HG02642 (cell line): ENCODE measurements around the gene MTF2.

Source experiments
- ATAC-seq: cut with Tn5 transposase; IDR thresholded peaks from one replicate; pipeline ENCODE4 v1.9.1; 2021; ENCODE audit warnings: mild to moderate bottlenecking; ENCODE audit not compliant: unreplicated experiment, poor library complexity

The MTF2 gene

DNA sequence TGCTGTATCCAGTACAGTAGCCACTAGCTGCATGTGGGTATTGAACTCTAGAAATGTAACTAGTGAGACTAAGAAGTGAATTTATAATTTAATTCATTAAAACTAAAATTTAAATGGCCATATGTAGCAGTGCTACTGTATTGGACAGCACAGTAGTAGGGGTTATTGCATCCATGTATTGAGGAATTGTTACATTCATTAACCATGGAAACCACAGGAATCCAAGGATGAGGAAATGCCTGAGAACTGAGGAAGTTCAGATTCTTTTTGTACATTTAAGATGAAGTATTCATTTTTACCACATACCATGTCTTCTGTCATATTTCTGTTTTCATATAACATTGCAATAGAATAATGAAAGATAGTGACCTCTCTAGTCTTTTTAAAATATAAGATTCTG, 2.6 kb downstream of the MTF2 start:
- no peak for ATAC-seq

DNA sequence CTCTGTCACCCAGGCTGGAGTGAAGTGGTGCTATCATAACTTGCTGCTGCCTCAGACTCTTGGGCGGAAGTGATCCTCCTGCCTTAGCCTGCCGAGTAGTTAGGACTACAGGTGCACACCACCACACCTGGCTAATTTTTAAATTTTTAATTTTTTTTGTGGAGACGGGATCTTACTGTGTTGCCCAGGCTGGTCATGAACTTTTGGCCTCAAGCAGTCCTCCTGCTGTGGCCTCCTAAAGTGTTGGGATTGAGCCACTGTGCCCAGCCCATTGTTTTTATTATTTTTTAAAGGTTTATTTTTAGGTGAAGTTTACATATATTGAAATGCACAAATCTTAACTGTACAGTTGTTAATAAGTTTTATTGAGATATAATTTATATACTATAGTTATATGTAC, 3.2 kb downstream of the MTF2 start:
- ATAC-seq: no peak

DNA sequence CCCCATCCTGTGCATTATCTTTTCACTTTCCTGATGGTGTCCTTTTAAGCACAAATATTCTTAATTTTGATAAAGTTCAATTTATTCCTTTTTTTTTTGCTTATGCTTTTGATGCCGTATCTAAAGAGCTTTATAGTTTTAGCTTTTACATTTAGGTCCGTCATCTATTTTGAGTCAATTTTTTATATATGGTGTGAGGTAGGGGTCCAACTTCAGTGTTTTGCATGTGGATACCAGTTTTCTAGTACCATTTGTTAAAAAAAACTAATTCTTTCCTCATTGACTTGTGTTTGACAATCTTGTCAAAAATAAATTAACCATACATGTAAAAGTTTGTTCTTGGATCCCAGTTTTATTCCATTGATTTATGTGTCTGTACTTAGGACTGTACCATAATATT, 4.9 kb downstream of the MTF2 start:
- no peak for ATAC-seq

DNA sequence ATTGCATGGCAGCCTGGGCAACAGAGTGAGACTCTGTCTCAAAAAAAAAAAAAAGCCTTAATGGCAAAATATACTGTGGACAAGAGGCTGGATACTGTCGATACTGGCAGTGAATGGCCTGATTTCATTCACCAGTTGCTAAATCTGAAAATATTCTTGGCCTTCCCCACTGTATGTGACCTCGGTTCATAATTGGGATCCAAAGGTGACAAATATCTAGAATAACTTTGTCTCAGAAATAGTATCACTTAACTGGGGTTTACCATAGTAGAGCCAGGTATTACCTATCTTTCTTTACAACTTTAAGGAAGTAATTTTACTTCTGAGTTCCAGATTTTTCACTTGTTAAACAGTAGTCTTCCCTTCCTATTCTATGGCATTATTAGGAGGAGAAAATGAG, 8.4 kb downstream of the MTF2 start:
- no peak for ATAC-seq

DNA sequence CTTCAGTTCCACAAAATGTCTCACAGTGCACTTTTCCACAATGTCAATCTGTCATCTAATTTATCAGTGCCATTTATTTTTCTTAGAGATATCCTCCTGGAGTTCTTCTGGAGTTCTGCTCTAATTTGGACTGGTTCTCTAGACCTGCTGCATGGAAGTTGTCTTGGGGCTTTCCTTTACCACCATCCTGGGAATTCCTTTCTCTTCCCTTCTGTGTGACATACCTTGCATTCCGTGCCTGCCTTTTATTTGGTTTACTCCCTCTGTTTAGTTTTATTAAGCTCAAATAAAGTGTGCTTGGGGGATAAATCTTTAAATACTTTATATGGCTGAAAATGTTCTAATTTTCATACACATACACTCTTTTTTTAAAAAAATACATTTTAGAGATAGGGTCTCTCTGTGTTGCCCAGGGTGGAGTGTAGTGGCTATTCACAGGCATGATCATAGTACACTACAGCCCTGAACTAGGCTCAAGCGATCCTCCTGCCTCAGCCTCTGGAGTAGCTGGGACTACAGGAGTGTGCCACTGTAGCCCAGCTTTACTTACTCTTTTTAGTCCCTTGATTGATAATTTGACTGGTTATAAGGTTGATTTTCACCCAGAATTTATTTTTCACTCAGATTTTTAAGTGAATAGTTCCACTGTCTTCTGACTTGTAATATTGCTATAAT, 14.4 kb downstream of the MTF2 start:
- no peak for ATAC-seq

DNA sequence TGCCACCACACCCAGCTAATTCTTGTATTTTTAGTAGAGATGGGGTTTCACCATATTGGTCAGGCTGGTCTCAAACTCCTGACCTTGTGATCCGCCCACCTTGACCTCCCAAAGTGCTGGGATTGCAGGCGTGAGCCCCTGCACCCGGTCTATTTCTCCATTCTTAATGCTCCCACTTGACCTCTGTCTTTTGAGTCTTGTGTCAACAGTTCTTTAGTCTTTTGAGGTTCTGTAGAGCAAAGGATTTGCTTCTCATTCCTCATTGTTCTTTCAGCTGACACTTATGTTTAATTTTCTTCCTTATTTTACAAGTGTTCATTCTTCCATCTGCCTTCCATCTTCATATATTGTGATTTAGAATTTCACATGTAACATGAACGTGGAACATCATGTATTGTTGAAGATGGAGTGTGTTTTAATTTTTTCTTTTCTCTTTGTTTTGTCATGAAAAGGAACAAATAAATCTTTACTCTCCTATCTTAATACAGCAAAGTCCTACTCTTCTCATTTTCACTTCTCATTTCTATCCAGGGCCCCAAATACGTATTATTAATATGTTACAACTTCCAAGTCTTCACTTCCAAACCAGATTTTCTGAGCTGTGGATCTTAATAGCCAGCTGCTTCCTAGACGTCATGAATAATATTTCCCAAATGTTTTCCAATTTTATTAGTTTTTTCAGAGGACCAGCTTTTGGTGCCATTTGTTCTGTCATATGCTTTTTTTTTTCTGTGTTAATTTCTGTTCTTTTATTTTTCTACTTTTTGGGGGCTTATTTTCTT, 16.9 kb downstream of the MTF2 start:
- ATAC-seq: no peak

DNA sequence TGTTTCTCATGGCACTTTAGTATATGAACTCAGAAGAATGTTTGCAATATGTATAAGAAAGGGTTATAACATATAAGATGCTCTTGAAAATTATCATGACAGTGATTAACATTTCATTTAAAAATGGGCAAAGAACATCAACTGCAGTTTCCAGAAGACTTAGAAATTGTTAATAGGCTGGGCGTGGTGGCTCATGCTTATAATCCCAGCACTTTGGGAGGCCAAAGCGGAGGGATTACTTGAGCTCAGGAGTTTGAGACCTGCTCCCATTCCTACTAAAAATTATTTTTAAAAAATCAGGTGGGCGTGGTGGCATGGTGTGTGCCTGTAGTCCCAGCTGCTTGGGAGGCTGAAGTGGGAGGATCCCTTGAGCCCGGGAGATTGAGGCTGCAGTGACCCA, 23.1 kb downstream of the MTF2 start:
- no peak for ATAC-seq

DNA sequence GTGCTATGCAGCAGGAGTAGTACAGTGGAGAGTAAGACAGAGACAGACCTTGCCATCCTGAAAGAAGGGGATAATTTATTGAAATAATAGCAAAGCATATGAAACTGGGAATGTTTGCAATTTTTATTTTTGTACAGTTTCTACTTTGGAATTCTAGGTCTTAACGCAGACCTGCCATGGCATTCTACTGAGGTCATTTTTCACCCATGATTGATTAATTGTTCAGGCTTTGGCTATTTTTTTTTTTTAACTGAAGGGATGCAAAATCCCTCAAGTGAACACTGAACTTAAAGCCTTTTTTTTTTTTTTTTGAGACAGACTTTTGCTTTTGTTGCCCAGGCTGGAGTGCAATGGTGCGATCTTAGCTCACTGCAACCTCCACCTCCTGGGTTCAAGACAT, 27.1 kb downstream of the MTF2 start:
- no peak for ATAC-seq

DNA sequence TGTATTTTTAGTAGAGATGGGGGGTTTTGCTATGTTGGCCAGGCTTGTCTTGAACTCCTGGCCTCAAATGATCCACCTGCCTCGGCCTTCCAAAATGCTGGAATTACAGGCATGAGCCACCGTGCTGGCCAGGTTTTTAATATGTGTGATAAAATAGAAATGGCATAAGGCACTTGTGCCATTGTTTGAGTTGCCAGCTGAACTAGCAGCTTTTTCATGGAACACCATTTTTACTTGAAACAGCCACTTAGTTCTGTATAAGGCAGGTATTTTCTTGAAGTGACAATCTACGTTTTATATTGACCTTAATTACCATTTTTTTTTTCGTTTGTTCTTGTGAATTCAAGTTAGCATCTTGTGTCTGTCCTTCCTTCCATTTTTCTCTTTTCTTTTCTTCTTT, 28.3 kb downstream of the MTF2 start:
- ATAC-seq: no peak

DNA sequence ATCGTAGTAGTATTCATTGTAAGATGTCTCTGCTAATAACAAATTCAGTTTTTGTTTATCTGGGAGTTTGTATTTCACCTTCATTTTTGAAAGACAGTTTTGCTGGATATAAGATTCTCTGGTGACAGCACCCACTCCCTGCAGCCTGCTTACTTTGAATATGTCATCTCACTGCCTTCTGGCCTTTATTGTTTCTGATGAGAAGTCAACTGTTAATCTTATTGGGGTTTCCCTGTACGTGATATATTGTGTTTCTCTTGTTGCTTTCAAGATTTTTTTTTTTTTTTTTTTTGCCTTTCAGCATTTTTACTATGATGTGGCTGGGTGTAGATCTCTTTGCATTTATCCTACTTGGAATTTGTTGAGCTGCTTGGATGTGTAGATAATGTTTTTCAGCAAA, 29.3 kb downstream of the MTF2 start:
- no peak for ATAC-seq

DNA sequence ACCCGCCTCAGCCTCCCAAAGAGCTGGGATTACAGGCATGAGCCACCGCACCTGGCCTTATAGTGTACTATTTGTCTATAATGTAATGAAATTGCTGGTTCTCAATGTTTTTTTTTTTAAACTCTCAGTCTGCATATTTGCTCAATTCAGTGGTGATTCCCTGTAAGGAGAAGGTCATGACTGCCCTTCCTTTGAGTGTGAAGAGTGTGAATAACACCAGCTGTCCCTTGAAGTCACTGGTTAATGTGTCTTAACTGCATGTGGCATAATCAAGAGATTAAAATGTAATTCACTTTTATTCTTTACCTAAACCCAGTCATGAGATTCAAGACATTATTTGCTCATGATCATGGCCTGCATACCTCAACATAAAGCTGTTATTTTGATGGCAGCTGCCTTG, 30.5 kb downstream of the MTF2 start:
- ATAC-seq: no peak

DNA sequence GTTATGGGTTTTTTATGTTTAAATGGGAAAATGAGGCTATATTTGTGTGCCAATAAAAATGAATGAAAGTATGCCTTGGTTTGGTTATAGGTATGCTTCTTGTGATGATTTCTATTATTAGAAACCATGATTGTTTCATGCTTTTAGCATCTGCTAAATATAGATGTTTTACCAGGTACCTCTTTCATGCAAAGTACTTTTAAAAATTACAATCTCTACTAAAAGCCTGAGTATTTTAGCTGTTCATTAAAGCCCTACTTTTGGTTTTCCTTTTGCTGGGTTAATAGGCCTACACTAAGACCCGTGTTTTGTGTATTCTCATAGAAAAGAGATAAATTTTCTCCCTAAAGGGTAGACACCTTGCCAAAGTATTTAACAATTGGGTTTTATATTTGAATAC, 32.0 kb downstream of the MTF2 start:
- ATAC-seq: peak; percentile 54

DNA sequence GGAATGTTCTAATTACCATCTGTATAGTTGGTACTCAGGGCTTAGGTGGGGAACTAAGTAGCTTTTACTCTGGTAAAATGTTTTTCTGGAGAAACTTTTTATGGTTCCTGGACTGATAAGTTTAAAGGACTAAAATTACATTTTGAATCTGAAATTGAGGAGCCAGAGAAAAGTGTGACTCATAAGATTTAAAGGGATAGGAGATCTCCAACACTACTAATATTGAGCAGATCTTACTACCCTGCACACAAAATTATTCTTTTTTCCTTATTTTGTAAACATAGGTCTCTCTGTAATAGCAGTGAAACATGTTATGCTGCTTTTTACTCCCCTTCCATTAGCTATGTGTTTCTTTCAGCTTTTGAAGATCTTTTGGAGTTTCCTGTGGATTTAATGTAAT, 32.5 kb downstream of the MTF2 start:
- no peak for ATAC-seq

DNA sequence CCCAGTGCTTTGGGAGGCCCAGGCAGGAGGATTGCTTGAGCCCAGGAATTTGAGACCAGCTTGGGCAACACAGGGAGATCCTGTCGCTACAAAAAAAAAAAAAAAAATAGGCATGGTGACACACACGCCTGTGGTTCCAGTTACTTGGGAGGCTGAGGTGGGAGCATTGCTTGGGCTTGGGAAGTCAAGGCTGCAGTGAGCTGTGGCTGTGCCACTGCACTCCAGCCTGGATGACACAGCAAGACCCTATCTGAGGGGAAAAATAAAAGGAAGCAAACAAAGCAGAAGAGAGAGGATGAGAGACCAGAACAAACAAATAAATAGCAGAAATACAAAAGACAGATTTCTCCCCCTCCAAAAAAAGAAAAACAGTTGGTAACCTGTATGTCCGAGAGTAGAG, 34.0 kb downstream of the MTF2 start:
- no peak for ATAC-seq

DNA sequence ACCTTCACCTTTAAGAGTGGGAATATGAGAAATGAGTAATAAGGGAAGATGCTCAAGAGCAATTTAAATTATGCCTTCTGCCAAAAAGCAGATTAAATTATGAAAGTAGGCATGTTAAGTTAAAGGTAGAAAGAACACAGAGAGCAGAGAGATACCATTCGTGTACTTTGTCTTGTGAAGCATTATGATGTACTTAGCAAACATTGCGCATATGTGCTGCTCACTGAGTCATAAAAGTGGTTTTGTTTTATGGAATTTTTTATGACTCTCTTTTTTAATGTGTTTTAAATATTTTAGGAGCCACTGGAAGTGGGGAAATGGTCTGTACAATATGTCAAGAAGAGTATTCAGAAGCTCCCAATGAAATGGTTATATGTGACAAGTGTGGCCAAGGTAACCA, 35.3 kb downstream of the MTF2 start:
- no peak for ATAC-seq

DNA sequence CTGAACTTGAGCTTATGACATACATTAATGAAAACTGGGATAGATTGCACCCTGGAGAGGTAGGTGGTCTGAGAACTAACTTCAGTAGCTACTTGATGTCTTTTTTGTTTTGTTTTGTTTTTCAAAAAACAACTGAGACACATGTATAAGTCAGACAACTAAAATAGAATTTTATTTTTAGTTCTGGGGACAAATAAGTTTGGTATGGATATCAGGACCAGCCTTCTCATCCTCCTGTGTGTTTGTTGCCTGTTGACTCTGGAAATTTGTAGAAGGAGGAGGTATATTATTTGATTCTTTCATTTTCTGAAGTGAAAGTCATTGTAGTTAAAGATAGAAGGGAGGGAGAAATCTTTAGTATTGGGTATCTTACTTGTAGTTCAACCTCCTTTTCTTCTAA, 41.5 kb downstream of the MTF2 start:
- no peak for ATAC-seq

DNA sequence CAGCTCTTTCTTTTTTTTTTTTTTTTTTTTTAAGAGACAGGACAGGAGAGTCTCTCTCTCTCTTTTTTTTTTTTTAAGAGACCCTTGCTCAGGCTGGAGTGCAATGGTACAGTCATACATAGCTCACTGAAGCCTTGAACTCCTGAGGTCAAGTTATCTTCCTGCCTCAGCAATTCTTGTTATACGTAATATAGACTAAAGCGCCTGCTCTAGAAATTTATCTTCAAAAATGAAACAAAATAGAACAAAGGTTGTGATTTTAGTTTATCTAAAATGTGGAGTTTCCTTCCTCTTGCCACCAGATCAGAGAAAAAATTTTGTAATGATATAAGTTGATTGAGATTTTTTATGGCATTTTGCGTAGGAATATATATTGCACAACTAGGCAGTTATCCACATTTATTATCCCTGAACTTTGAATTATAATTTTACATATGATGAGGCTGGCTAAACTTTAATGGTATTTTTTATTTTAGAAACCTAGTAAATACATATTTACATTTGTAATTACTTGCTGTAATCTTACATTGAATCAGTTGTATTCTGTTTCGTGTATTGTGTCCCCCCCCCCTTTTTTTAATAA, 44.2 kb downstream of the MTF2 start:
- no peak for ATAC-seq

DNA sequence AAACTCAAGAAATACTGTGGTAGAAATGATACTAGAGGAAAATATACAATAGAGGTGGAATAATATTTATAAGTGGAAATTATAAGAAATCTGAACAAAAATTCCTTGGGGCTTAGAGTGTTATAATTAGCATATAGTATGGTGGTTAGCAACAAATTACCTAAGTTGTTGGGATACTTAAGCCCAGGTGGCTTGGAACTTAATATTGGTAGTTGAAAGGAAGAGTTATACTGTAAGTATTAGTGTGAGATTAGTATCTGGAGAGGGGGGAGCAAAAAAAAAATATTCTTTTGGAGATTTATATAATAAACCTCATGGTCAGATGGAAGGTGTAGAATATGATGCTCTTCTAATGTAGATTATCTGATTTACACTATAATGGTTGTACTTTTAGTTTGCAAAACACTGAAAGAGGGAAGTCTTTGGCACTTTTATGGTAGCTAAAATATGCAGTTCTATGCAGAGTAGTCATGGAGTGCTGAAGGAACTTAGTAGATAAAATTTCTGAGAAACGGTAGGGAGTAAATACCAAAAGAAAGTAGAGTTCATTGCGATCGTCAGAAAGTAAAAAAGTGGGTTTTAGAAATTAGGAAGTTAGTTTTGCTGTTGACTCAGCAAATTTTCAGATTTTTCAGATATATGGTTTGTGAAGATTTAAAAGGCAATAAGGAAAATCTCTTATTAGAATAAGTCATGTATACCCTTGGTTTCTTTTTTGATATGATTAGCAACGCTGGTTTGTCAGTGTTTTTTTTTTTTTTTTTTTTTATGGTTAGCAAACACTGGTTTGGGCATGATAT, 45.7 kb downstream of the MTF2 start:
- no peak for ATAC-seq

DNA sequence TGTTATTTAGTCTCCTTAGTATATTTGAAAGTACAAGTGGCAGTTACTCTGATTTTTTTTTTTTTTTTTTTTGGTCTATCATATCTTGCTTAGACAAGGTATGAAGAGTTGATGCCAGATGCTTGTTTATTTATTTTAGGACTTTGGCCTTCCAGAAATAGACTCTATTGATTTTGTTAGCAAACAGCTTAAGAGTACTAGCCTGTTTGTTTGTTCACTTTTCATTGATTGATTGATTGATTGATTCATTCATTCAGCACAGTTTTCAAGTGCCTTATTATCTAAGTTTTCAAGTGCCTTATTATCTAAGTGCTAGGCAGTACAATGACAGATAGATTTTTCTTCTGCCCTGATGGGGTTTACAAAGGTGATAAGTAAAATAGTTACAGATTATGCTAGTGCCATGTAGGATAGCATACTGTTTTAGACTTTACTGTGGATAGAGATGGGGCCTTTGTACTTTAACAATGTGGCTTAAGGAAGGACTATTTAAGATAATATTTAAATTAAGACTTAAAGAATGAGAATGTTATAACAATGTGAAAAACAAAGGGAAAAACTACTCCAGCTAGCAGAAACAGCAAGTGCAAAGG, 50.5 kb downstream of the MTF2 start:
- ATAC-seq: no peak

DNA sequence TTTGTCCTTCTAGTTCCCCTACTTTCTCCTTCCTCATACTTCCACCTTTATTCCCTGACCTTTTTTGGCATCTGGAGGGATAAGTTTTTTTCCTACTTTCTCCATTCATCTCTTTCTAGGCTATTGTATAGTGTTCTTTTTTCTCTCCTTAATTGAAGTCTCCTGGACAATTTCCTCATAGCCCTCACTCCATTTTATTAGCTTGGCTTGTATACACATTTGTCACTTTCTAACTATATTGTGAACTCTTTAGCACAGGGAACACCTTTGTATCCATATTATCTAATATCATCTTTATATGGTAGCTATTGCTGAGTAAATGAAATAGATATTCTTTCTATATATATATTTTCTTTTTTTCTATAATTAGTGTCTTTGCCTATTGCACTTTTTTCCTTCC, 53.6 kb downstream of the MTF2 start:
- ATAC-seq: no peak

DNA sequence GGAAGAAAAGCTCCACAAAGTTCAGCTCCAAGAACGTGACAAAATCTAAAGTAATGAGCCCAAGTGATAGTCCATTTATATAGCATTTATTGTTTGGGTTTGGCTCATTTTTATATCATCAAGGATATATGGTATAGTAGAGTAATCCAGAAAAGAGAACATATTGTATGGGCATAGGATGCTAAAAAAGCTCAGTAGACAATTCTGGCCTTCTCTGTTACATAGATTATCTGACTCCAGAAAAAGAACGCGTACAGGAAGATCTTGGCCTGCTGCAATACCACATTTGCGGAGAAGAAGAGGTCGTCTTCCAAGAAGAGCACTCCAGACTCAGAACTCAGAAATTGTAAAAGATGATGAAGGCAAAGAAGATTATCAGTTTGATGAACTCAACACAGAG, 57.4 kb downstream of the MTF2 start:
- no peak for ATAC-seq
